Activated CD8-positive, alpha-beta T cell treated with anti-CD3 and anti-CD28 coated beads for 36 hours (primary cell): Measurements from ENCODE around the gene FASTK. TPM values are rescaled to one million over a fixed set of nuclear protein-coding genes. Genes with fewer than 3 reads are reported as not detected.

ENCODE experiments used
- ATAC-seq: fragments of 200-7000 bp; cut with Tn5 transposase; one replicate; pipeline ENCODE4 v1.10.0; 2021; ENCODE audit warnings: mild to moderate bottlenecking, moderate library complexity
- CTCF ChIA-PET: fragments of 350-600 bp; sonication (Branson Sonifier 250); formaldehyde crosslinking; loops from one replicate; lab custom pipeline; 2021; ENCODE audit warnings: antibody characterized with exemption; lab: Charles Lee
- POLR2A ChIA-PET: fragments of 350-600 bp; sonication (Branson Sonifier 250); formaldehyde crosslinking; loops from one replicate; lab custom pipeline; 2021; ENCODE audit warnings: antibody characterized with exemption; lab: Charles Lee
- DNase-seq: peaks from one replicate; pipeline ENCODE4 v3.0.0-alpha.2; 2020
- H3K27ac Mint-ChIP-seq: one replicate; pipeline ENCODE4 v1.8.0; 2021; ENCODE audit warnings: mild to moderate bottlenecking, mixed read lengths
- H3K27me3 Mint-ChIP-seq: one replicate; pipeline ENCODE4 v1.8.0; 2021; ENCODE audit warnings: mixed read lengths
- H3K36me3 Mint-ChIP-seq: one replicate; pipeline ENCODE4 v1.8.0; 2021; ENCODE audit warnings: low read depth, mixed read lengths
- H3K4me1 Mint-ChIP-seq: one replicate; pipeline ENCODE4 v1.8.0; 2021; ENCODE audit warnings: low read depth, mixed read lengths
- H3K4me3 Mint-ChIP-seq: one replicate; pipeline ENCODE4 v1.8.0; 2021; ENCODE audit warnings: mild to moderate bottlenecking, moderate library complexity, mixed read lengths
- H3K9me3 Mint-ChIP-seq: one replicate; pipeline ENCODE4 v1.8.0; 2021; ENCODE audit warnings: mixed read lengths
- CTCF ChIP-seq: fragments of 200-600 bp; IDR thresholded peaks from one replicate; pipeline ENCODE4 v1.8.0; 2022; ENCODE audit warnings: antibody characterized with exemption, mild to moderate bottlenecking
- intact Hi-C: fragments of 100-400 bp; cut with micrococcal nuclease; formaldehyde crosslinking; loops from one replicate; pipeline ENCODE4 v1.10.0; 2022
- total RNA-seq, 2 experiments: library from RNA; stranded (reverse); gene quantifications; one replicate each; pipeline ENCODE4 v1.2.3, GENCODE V29; 2021

Gene FASTK
- total RNA-seq, 2 experiments from 2014 or later, result 54.0 to 59.4 TPM

DNA sequence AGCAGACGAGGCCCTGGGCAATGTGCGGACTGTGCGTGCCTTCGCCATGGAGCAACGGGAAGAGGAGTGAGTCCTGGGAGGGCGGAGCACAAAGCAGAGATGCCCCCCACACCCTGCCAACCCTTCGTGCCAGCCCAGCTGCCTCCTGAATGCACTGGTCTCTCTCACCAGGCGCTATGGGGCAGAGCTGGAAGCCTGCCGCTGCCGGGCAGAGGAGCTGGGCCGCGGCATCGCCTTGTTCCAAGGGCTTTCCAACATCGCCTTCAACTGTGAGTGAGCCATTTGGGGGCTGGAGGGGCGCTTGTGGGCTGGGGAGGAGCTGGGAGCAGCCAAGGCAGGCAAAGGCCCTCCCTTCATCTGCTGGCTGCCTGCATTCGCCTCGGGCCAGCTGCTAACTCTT lies 44.7 kb downstream of the FASTK start:
- intact Hi-C loops, result no loop called here
- POLR2A ChIA-PET, result interaction anchor here (0.5 kb wide), 1 partner anchor 732 kb away, joined by 3 read pairs; no protein-coding TSS in a partner anchor
- no peak for TF ChIP-seq CTCF
- no peak for ATAC-seq
- Mint-ChIP-seq H3K4me1 (peaks cover 20% of the 10 kb centered on the region), H3K27me3 (no peaks in the 10 kb centered on the region), H3K36me3 (peaks cover 8% of the 10 kb centered on the region), H3K9me3 (no peaks in the 10 kb centered on the region), H3K4me3 (no peak overlapping the region), H3K27ac (no peak overlapping the region)
- CTCF ChIA-PET, result no interaction called here
- no peak for DNase-seq

DNA sequence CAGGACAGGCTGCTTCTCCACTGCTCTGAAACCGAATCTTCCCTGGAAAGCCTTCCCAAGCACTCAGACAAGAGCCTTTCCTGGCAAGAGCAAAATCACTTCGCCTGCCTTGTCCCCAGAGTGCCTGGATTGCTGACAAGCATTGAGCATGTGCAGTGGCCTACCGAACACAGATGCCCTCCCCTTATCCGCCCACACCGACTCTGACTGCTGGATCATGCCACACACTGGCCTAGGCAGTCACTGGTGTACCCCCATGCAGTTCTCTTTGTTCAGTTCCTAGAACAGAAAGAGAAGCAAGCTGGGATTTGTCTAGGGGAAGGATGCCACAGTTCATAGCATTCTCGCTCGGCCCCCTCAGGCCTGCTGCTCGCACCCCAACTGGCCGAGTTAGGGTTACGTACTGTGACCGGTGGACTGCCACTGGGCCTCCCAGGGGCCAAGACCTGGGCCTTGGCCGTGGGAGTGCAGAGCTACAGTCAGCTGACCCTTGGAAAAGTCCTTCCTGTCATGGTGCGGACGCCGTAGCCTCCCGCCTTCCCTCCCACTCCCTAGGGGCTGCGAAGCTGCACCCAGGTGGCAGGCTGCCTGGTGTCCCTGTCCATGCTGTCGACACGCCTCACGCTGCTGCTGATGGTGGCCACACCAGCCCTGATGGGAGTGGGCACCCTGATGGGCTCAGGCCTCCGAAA lies 45.4 kb downstream of the FASTK start:
- Mint-ChIP-seq H3K4me3 (no peak overlapping the region), H3K9me3 (no peaks in the 10 kb centered on the region), H3K27me3 (no peaks in the 10 kb centered on the region), H3K27ac (no peak overlapping the region), H3K36me3 (peaks cover 8% of the 10 kb centered on the region), H3K4me1 (peaks cover 18% of the 10 kb centered on the region)
- ATAC-seq (no peak), DNase-seq (no peak)
- ChIA-PET POLR2A (interaction anchor here (0.6 kb wide), 1 partner anchor 234 kb away, joined by 3 read pairs; no protein-coding TSS in a partner anchor), CTCF (no interaction called here)
- no peak for TF ChIP-seq CTCF
- intact Hi-C loops, result no loop called here

DNA sequence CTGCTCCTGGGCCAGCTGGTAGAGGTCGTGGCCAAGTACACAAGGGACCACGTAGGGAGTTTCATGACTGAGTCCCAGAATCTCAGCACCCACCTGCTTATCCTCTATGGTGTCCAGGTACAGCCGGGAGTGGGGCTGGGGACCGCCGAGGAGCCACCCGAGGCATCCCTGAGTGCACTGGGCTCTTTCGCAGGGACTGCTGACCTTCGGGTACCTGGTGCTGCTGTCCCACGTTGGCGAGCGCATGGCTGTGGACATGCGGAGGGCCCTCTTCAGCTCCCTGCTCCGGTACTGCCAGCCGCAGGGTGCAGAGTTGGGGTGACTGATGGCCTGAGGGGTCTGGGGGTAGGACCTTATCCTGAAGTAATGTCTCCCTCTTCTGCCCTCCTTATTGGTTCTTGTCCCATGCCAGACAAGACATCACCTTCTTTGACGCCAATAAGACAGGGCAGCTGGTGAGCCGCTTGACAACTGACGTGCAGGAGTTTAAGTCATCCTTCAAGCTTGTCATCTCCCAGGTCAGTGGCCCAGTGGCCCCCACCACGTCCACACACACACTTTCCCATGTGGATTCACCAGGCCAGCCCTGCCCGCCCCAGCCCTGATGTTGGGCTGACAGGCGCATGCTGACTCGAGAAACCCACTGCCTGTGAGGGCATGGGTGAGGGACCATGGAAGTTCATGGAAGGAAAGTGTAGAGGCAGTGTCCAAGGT lies 46.1 kb downstream of the FASTK start:
- Mint-ChIP-seq H3K27ac (no peak overlapping the region), H3K27me3 (no peaks in the 10 kb centered on the region), H3K4me1 (peaks cover 14% of the 10 kb centered on the region), H3K36me3 (peaks cover 8% of the 10 kb centered on the region), H3K4me3 (no peak overlapping the region), H3K9me3 (no peaks in the 10 kb centered on the region)
- DNase-seq (no peak), ATAC-seq (no peak)
- CTCF ChIA-PET, result no interaction called here
- TF ChIP-seq CTCF, result no peak
- intact Hi-C loops, result no loop called here
- POLR2A ChIA-PET, result interaction anchor here (0.6 to 1.0 kb wide), 2 partner anchors 12 to 235 kb away, joined by 3 read pairs; no protein-coding TSS in a partner anchor

DNA sequence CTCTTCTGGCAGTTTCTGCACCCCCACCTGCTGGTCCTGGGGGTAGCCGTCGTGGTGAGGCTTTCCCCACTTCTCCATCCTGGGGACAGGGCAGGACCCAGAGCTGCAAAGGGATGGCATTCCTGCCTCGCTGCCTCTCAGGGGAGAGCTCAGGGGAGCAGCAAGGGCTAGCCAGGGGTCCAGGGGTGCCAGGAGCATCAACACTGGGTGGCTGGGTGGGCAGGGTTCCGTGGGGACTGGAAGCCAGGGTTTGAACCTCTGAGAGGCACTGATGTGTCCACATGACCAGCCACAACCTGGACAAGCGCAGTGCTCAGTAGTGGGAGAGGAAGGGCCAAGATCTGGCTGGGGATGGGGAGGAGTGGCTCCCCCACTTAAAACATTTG lies 46.8 kb downstream of the FASTK start:
- no peak for DNase-seq
- ChIA-PET POLR2A (interaction anchor here (1.0 kb wide), 1 partner anchor 12 kb away, joined by 3 read pairs; no protein-coding TSS in a partner anchor), CTCF (interaction anchor here (8.4 kb wide), 1 partner anchor 18 kb away, joined by 73 read pairs; no protein-coding TSS in a partner anchor)
- no peak for ATAC-seq
- no peak for TF ChIP-seq CTCF
- H3K4me3 Mint-ChIP-seq, result no peak overlapping the region
- H3K27me3 Mint-ChIP-seq, result no peaks in the 10 kb centered on the region
- no peaks in the 10 kb centered on the region for H3K9me3 Mint-ChIP-seq
- intact Hi-C loops, result no loop called here
- H3K27ac Mint-ChIP-seq, result no peak overlapping the region
- H3K36me3 Mint-ChIP-seq, result peaks cover 10% of the 10 kb centered on the region
- peaks cover 12% of the 10 kb centered on the region for H3K4me1 Mint-ChIP-seq
